Non-pigmented ciliary epithelial cell (primary cell): Measurements from ENCODE around the gene SULT6B1.
A peak's percentile ranks its signal among the peaks of the same experiment; 100 is the strongest.
"Not testable (repeated sequence)": the region's sequence is repeated elsewhere in the genome, so short reads cannot be mapped to it uniquely, and the experiment has no call there.

ENCODE experiments used
- DNase-seq: peaks from one replicate; pipeline ENCODE4 v3.0.0-alpha.2; 2010; ENCODE audit warnings: low read depth

Gene SULT6B1

GRCh38 chr2:37196320-37197195, 8.1 kb upstream of the SULT6B1 start, which contains the start of gene CEBPZOS:
Gene CEBPZOS (plus strand): TSS chr2:37196496. CDS start chr2:37199705, 3,209 bp downstream.
- no peak for DNase-seq

GRCh38 chr2:37195862-37196319, 7.4 kb upstream of the SULT6B1 start:
- DNase-seq, result not testable (repeated sequence)

- DNase-seq, result no peak
Observed at GRCh38 chr2:37192551-37192950, 4.1 kb upstream of the SULT6B1 start.

- no peak for DNase-seq
Observed at GRCh38 chr2:37191747-37192146, 3.3 kb upstream of the SULT6B1 start.

GRCh38 chr2:37191253-37191652, 2.8 kb upstream of the SULT6B1 start:
- no peak for DNase-seq

GRCh38 chr2:37190290-37190689, 1.8 kb upstream of the SULT6B1 start:
- DNase-seq, result no peak

DNA sequence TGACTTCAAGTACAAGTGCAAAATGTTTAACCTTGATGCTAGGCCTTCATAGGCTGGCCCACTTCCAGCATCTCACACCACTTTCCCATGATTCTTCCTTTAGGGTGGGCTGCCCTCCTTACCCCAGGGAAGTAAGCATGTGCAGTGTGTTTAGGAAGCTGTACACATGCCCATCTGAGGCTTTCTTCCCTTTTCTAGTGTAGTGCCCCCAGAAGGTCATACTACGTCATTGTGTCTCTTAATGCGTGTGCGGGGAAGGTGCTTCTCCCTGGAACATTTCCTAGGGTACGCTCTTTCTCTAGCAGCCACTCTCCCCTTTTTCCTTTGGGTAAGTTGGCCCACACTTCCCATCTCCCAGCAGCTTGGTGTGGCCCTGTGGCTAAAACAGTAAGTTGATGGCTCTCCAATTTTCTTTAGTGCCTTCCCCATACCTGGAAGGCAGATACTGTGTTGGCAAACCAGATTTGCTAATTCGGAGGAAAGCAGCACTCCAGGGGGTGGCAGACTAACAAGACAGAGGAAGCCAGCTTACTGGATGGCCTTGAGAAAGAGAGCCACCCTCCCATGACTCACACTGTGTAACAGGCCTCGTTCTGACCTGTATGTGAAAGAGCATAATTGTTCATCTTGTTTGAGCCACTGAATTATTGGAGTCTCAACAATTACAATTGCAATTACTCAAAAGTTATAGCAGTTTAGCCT, 1.1 kb upstream of the SULT6B1 start:
- peak; percentile 79 for DNase-seq

DNA sequence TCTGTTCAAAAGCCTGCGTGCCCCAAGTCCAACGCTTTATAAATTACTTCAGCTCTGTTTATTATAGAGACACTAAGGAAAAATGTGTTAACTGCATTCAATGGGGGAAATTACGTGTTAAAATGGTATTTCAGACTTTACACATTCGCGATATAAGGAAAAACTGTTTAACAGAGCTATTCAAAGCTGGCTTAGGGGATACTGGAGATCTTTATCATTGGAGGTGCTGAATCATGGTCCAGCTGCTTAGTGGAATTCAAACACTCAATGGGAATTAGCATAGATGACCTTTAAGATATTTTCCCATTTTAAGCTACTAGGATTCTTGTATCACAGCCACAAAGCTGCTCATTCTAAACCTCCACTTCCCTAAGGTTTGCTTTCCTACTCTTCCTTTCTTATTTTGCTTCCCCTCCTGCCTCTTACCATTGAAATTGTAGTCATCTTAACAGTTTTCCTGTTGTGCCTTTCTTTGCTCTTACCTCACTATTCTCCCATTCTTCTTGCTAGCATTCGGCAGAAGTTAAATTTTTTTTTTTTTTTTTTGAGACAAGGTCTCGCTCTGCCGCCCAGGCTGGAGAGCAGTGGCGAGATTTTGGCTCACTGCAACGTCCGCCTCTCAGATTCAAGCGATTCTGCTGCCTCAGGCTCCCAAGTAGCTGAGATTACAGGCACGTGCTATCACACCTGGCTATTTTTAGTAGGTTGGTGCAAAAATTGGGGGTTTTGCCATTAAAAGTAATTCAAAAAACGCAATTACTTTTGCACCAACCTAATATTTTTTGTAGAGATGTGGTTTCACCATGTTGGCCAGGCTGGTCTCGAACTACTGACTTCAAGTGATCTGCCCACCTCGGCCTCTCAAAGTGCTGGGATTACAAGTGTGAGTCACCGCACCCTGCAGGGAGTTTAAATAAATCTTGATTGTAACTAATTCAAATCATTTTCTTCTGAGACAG, 6.5 kb downstream of the SULT6B1 start:
- DNase-seq, result peak; percentile 65

DNA sequence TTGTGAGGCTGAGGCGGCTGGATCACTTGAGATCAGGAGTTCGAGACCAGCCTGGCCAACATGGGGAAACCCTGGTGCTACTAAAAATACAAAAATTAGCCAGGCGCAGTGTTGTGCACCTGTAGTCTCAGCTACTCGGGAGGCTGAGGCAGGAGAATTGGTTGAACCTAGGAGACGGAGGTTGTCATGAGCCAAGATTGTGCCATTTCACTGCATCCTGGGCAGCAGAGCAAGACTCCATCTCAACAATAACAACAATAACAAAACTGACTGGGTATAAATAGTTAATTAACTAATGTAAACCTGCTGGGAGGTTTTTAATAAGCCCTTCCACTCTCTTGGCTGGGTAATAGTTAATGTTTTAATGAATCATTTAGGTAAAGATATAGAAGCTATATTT, 7.8 kb downstream of the SULT6B1 start:
- no peak for DNase-seq

DNA sequence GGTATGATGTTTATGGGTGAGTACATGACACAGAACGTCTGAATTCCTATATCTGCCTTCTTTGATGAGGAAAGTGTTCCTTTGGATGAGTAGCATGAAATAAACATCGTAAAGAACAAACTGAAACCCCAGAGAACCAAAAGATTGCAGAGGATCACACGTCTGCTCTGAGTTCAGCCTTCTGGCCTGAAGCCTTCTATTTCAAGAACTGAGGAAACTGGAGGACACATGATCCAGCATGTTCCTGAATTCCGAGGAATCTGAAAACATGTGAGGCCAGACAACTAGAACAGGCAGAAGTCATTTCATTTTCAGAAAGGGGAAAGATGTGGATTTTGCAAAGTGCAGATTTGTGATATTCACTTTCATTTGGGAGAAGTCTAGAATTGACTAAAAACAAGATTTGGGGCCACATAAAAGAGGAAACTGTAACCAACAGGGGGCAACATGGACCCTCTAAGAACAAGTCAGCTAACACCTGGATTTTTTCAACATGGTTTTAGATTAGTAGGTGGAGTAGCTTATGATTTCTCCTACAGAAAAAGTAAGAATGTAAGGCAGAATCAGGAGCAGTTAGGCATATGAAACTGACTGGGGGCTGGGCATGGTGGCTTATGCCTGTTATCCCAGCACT, 8.3 kb downstream of the SULT6B1 start:
- no peak for DNase-seq

- no peak for DNase-seq
Observed at GRCh38 chr2:37173741-37174140, 14.7 kb downstream of the SULT6B1 start.

GRCh38 chr2:37171624-37171950, 16.9 kb downstream of the SULT6B1 start:
- no peak for DNase-seq

DNA sequence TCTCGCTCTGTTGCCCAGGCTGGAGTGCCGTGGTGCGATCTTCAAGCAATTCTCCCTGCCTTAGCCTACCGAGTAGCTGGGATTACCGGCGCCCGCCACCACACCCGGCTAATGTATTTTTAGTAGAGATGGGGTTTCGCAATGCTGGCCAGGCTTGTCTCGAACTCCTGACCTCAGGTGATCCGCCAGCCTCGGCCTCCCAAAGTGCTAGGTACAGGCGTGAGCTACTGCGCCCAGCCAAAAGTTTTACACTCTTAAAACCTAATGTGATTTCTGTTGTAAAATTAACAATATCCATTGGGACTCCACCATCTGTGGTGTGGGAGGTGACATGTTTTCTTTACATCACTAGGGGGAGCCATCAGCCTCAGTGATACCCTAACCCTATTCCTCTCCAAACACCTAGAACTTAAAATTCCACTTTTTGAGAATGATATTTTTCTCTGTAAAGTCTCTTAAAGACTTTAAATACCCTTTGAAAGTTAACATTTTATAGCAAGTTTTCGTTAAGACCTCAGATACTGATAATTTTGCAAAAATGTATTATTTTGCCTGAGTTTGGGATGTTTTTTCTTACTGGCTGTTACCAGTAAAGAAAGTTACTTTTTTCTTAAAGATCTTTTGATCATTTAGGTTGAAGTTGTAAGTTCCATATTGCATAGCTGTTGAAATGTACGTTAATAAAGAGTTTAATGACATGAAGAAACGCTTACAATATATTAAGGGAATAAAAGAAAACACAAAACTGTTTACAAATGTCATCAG, 20.1 kb downstream of the SULT6B1 start:
- no peak for DNase-seq

DNA sequence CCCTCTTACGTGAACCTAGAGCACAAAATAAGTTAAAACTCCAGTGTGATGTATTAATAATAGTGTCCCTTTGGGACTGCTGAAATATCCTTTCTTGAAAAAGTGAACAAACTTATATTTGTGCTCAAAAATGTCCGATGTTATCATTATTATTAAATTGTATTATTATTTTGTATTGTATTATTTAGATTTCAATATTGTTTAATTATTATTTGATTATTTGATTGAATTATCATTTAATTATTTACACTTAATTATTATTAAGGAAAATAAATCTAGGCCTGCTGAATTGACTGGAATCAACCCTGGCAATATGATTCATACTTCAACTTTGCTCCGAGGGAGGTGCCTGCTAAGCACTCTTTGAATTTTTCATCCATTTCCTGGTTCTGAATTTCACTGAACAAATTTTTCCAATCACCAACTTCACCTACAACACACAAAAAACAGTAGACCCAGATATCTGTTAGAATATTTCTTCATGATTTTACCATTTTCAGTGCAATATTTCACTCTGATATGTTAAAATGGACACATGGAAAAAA, 20.8 kb downstream of the SULT6B1 start:
- no peak for DNase-seq

DNA sequence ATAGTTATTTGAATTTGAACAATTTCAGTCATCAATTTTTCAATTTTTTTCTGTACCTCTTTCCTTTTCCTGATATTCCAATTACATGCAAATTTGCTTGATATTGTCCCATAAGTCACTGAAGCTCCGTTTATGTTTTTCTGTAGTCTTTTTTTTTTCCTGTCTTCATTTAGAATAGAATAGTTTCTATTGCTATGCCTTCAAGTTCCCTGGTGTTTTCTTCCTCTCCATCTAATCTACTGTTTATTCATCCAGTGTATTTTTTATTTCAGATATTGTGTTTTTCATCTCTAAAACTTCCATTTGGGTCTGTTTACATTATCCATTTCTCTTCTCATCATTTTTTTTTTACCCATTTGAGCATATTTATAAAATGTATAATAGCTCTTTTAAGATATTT, 23.7 kb downstream of the SULT6B1 start:
- DNase-seq, result no peak

- DNase-seq, result no peak
Observed at GRCh38 chr2:37156857-37157714, 31.4 kb downstream of the SULT6B1 start, which contains the start of gene EIF2AK2. Gene EIF2AK2 (minus strand): TSS chr2:37156980. CDS start chr2:37147806, 9,174 bp downstream.

DNA sequence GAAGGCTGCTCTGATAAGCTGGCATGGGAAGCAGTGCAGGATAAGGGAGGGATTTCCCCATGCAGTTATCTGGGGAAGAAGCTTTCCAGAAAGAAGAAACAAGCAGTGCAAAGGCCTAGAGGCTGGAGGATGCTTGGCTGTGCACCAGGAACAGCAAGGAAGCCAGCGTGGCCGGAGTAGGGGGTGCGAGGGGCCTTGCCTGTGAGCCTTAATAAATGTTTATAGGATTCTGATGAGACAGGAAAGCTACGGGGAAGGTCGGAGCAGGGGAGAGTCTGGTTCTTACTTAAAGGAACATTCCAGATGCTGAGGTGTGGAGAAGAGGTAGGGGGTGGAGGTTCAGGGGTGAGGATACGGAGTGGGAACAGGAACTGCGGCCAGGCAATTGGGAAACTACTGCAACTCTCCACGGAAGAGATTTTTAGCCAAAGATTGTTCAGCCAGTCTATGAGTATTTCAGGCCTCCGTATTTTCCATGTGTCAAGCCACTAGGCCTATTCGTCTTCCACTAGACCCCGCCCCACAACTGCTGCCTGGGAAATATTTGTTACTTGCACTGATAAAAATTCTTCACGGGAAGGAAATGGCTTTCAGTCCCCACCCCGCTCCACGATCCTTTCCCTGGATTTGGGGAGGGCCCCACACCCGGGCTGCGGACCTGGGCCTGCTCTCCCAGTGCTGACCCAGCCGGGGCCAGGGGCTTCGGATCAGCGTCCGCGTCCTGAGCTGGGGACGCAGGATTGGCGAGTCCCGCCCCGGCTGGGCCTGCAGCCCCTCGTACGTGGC, 32.2 kb downstream of the SULT6B1 start:
- no peak for DNase-seq

- DNase-seq, result no peak
Observed at GRCh38 chr2:37154785-37155184, 33.7 kb downstream of the SULT6B1 start.

DNA sequence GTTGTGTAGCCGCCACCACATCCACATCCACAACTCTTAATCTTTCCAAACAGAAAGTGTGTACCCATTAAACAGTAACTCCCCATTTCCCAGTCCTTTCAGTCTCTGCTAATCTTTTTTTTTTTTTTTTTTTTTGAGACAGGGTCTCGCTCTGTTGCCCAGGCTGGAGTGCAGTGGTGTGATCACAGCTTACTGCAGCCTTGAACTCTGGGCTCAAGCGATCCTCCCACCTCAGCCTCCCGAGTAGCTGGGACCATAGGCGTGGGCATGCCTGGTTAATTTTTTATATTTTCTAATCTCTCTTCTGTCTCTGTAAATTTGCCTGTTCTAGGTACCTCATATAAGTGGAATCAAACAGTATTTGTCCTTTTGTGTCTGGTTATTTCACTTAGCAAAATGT, 35.2 kb downstream of the SULT6B1 start:
- DNase-seq, result no peak
